SW 1271 (cell line): ENCODE data around the gene CDK4.

Source experiments
- DNase-seq, 2 experiments: peaks; one replicate each; lab custom pipeline; 2025; lab: John Stamatoyannopoulos, UW

Gene CDK4

DNA sequence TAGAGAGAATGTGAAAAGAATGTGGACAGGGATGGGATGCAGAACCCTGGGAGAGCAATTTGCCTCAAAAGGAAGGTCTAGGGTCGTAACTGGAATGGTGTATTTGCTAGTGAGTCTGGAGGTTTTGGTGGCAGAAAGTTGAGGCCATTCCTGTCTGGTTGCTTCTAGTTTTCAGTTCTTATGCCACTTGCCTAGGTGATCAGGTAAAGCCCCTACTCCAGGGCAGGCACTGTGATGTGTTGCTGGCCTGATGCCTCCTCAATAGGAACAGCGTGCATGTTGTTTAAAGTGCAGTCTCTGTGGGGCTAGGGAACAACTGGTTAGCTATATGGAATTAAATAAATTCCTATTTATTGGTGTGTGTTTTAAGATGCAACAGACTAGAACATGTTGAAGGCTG lies 51.8 kb downstream of the CDK4 start:
- no peak for DNase-seq

DNA sequence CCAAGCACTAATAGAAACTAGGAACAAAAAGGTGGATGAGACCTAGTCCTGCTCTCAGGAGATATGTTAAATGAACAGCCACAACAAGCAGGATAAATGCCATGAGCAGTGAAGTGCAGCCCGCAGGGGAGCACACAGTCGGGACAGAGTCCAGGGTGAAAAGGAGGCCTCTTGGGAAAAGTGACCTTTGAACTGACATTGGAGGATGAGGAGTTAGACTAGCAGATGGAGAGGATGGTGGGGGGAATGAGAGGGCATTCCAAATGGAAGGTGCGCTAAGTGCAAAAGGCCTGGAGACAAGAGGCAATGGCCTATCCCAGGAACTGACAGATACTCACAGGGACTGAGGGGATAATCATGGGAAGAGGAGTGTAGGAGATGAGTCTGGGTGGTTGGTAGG lies 53.7 kb downstream of the CDK4 start:
- no peak for DNase-seq
